Epithelial cell of proximal tubule (primary cell): Measurements from ENCODE around the gene PNCK. TPM values are rescaled to one million over a fixed set of nuclear protein-coding genes. Genes with fewer than 3 reads are reported as not detected.

Experiments used
- DNase-seq: peaks from one replicate; pipeline ENCODE4 v3.0.0-alpha.2; 2011; ENCODE audit warnings: low read depth
- H3K4me3 ChIP-seq: 2 replicates; pipeline ENCODE4 v1.5.1; 2011; ENCODE audit warnings: low read depth, mild to moderate bottlenecking, low read length
- CTCF ChIP-seq: conservative IDR thresholded peaks from 2 replicates; pipeline ENCODE4 v1.5.1; 2012; ENCODE audit warnings: low read depth, mild to moderate bottlenecking, low read length
- total RNA-seq: library from RNA; depleted of rRNA; stranded (reverse); fragments of >200 nt; gene quantifications from 2 replicates; pipeline ENCODE4 v1.2.3, GENCODE V29; 2015

Gene PNCK
- total RNA-seq, 1 donor from 2014 or later, result 0.86 TPM

GRCh38 chrX:153622661-153623309 lies 50.8 kb downstream of the PNCK start:
- no peak for DNase-seq
- H3K4me3 ChIP-seq, result no peak overlapping the region
- TF ChIP-seq CTCF, result no peak

GRCh38 chrX:153621949-153622598 lies 51.5 kb downstream of the PNCK start:
- no peak for TF ChIP-seq CTCF
- no peak overlapping the region for H3K4me3 ChIP-seq
- DNase-seq, result no peak

- no peak overlapping the region for H3K4me3 ChIP-seq
- TF ChIP-seq CTCF, result no peak
- no peak for DNase-seq
These were observed 53.0 kb downstream of the PNCK start for GRCh38 chrX:153620576-153620975.

Other genes with a start within 250 kb of the PNCK start
- gene TREX2, start 227.8 kb downstream of the PNCK start, total RNA-seq, result not detected in 2 replicates
- gene HAUS7, start 203.2 kb downstream of the PNCK start, total RNA-seq, result 24.3 and 57.0 TPM in 2 replicates
- 0.69 TPM in 1 of 2 replicates, not detected in the other for gene BGN, start 178.8 kb downstream of the PNCK start, total RNA-seq
- gene ATP2B3, start 156.2 kb downstream of the PNCK start, total RNA-seq, result not detected in 2 replicates
- gene CCNQ, start 74.7 kb downstream of the PNCK start, total RNA-seq, result 31.4 and 48.3 TPM in 2 replicates
- 3.1 and 5.9 TPM in 2 replicates for gene DUSP9, start 26.6 kb downstream of the PNCK start, total RNA-seq
- 20.0 and 30.5 TPM in 2 replicates for gene SLC6A8, start 14.1 kb upstream of the PNCK start, total RNA-seq
- 155 and 163 TPM in 2 replicates for gene BCAP31, start 50.6 kb upstream of the PNCK start, total RNA-seq
- 8.2 and 12.6 TPM in 2 replicates for gene ABCD1, start 51.0 kb upstream of the PNCK start, total RNA-seq
- gene PLXNB3, start 90.4 kb upstream of the PNCK start, total RNA-seq, result 2.9 and 7.4 TPM in 2 replicates
- 0.17 TPM in 1 of 2 replicates, not detected in the other for gene SRPK3, start 107.2 kb upstream of the PNCK start, total RNA-seq
- gene IDH3G, start 120.6 kb upstream of the PNCK start, total RNA-seq, result 62.2 and 91.4 TPM in 2 replicates
- gene SSR4, start 120.9 kb upstream of the PNCK start, total RNA-seq, result 128 and 239 TPM in 2 replicates
- under 0.01 and 0.17 TPM in 2 replicates for gene PDZD4, start 156.7 kb upstream of the PNCK start, total RNA-seq
- 35.7 and 62.1 TPM in 2 replicates for gene L1CAM, start 212.4 kb upstream of the PNCK start, total RNA-seq
- 0.22 and 1.4 TPM in 2 replicates for gene AVPR2, start 230.9 kb upstream of the PNCK start, total RNA-seq